Germinal center (tissue), 1 donor: ENCODE data around the gene IBA57.

Experiments
- DNase-seq: peaks from one replicate; pipeline ENCODE4 v3.0.0; 2012; ENCODE audit warnings: mixed read lengths, low spot score

Gene IBA57

DNA sequence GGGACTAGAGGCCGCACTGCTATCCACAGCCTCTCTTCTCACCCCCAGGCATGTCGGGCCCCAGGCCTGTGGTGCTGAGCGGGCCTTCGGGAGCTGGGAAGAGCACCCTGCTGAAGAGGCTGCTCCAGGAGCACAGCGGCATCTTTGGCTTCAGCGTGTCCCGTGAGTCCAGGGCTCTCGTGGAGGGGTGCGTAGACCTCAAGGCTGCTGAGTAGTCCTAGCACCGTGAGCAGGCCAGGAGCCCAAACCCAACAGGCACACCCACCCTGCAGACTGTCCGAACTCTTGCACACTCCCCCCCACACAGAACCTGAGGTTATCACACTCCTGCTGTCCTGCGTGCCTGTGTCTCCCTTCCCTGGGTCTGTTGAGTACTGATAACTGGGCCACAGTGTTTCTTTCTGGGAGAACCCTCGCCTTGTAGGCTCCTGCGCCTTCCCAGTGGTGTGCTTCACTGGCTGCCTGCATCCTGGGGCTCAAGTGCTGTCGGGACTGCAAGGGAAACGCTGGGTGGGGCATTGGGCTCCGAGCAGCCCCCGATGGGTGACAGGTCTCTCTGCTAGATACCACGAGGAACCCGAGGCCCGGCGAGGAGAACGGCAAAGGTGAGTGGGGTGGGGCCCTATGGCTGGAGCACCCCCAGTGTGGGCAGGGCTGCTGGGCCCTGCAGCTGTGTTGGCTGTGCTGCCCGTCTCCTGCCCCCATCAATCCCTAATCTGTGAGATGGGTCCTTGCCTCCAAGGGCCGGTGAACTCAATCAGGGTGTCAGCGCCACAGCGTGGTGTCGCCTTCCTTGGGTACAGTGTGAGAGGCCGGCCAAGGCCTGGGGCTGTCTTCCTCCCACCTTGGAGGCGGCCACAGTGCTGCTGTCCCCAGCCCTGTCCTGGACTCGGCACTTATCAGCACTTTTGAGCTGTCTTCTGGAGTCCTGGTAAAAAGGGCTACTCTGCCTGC, 19.9 kb upstream of the IBA57 start:
- no peak for DNase-seq

- DNase-seq, result no peak
These were observed 19.0 kb upstream of the IBA57 start for GRCh38 chr1:228146417-228147150.

GRCh38 chr1:228147151-228147693, 18.4 kb upstream of the IBA57 start:
- no peak for DNase-seq

DNA sequence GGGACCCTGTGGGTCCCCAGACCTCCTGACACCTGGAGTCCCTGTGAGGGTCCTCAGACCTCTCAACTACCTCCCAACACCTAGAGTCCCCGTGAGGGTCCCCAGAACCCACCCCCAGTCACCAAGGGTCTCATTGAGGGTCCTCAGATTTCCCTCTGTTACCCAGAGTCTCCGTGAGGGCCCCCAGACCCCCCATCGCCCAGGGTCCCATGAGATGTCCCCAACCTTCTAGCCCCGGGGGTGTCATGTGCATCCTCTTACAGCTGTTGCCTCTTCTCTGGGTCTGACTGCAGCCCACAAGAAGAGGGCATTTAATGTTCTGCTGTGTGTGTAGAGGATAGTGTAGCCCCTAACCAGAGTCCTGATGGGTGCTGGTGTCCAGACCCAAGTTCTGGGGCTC, 17.8 kb upstream of the IBA57 start:
- DNase-seq, result no peak

- no peak for DNase-seq
These were observed 17.3 kb upstream of the IBA57 start for GRCh38 chr1:228148196-228148861.

DNA sequence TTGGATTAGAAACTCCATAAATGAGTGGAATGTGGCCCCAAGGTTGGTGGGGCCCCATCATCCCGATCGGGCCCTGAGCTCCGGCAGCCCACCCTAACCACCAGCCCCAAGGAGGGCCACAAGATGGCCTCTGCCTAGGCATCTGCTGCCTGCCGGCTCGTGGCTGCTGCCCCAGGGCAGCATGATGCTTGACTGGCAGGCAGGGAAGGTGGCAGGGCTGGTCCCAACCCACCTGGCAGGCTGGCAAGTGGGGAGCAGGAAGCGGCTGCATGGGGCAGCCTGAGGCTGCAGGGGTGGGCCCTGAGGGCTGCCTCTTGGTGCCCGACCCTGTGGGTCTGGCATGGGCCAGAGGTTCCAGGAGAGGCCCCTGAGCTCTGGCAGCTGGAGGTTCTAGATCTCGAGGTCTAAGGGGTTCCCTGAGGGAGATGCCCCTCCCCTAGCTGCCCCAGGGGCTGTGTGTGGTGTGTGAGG, 16.6 kb upstream of the IBA57 start:
- no peak for DNase-seq

DNA sequence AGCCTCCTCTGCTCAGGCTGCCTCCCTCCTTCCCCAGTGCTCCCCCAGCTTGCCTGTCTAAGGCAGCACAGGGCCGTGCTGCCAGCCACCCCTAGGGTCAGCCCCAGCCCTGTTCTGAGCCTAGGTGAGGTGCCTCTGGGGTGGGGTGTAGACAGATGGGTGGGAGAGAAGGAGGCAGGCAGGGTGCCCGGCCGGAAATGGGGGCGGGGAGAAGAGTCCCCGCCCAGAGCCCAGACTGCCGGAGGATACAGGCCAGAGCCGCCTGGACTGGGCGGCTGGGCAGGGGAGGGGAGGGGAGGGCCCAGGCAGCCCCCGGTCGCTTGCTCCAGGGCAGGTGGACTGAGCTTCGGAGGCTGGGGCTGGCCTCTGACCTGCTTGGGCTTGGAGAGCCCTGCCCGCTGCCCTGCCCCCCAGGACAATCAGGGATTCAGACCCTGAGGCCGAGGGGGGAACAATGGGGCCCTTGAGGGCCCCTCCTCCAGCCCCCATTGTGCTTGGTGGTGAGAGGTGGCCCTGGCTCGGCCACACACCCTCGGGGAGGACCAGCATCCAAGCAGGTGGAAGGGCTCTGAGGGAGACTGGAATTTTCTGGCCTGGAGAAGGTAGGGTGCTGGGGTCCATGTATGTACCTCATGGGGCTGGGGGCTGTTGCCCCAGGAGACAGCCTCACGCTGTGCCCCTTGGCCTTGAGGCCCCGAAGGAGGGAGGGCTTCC, 16.0 kb upstream of the IBA57 start, which contains the start of gene GJC2:
Gene GJC2 (plus strand): TSS at position 525 of the 714 bp plus-strand sequence. CDS start 7,829 bp downstream, outside the sequence.
- DNase-seq, result no peak

GRCh38 chr1:228150120-228150460, 15.5 kb upstream of the IBA57 start:
- DNase-seq, result no peak

DNA sequence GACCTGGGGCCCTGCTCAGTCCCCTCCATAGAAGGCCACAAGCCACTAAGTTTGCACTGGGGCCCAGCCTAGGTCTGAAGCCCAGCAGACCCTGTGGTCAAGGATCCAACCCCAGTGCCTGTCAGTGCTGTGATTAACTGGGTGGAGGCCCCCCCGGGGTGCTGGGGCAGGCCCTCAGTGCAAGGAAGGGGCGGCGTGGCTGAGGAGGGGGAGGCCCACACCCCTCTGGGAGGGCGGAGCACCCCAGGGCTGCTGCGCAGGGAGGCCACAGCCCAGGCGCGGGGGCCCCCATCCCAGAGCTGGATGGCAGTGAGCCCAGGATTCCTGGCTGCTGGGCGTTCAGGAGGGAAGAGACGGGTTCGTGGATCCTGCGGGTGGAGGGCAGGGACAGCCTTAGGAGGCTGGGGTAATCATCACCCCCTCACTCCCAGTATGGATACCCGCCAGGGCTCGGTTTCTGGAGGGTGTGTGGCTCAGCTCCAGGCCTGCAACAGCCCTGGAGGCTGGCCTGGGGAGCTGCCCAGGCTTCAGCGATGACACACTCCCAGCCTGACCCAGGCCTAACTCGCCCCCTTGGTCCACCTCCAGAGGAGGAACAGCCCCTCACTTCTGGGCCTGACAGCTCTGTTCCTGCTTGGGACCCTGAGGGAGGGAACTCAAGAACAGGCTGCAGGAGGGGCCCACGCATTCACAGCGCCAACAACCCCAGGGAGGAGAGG, 15.0 kb upstream of the IBA57 start:
- DNase-seq, result no peak

- DNase-seq, result no peak
These were observed 14.3 kb upstream of the IBA57 start for GRCh38 chr1:228151180-228151925.

- no peak for DNase-seq
These were observed 13.3 kb upstream of the IBA57 start for GRCh38 chr1:228152097-228152917.

DNA sequence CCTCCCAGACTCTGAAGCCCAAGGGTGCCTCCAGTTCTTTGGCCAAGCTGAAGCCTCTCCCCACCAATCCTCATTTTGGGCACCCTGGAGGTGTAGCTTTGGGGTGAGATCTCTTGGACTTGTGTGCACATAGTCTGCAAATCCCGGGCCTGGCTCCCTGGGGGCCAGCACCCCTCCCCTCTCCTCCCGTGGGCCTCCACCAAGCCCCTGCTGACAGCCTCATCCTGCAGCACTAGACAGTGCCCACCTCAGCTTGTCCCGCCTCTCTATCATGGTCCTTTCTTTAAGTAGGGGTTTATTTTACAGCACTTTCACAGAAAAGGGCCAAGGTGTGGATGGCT, 12.7 kb upstream of the IBA57 start:
- no peak for DNase-seq

GRCh38 chr1:228154021-228154669, 11.5 kb upstream of the IBA57 start:
- no peak for DNase-seq

- DNase-seq, result no peak
These were observed 10.7 kb upstream of the IBA57 start for GRCh38 chr1:228154670-228155571.

DNA sequence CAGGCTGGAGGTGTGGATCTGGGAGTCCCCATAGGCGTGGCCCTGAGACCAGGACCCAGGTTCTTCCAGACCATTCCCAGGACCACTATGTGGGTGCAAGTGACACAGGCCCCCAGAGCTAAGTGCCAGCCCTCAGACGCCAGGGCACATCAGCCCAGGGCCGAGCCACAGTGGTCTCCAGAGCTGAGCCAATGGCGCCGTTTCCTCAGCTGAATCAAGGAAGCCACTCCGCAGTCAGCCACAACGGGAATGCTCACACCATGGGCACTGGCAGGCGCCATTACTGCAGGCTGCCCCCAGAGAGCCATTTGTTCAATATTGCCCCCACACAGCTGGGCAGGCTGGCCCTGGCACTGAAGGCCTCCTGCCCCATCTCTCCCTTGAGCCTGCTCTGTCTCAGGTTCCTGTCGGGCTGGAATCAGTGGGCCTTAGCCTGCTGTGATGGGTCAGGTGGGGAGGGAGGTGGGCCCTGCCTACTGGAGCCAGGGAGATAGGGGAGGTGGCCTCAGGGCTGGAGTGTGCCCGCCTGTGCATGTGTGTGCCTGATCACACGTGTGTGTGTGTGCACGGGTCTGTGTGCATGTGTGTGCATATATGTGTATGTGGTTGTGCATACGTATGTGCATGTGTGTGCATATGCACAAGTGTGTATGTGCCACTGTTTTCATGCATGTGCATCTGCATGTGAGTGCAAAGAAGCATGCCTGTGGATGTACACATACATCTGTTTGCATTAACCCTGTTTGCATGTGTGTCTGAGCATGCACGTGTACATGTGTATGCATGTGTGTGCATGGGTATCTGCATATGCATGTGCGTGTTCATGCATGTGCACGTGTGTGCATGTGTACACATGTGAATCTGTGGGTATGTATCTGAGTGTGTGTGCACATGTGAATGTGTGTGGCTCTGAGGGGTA, 9.7 kb upstream of the IBA57 start:
- no peak for DNase-seq

DNA sequence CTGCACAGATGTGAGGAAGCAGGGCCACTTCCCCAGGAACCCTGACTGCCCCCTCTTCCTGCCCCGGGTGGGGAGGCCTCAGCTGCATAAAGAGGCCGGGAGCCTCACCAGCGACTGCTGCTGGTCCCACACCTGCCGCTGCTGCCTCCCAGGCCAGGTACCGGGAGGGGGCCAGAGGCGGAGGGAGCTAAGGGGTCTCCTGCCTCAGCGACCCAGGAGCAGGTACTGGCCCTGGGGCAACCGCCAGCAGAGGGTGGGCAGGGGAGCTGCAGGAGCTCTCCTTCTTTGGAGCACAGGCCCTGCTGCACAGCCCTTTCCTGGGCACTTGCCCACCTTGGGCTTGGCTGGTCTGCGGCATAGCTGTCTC, 9.1 kb upstream of the IBA57 start:
- no peak for DNase-seq
